Endodermal cell (in vitro differentiated cells): Measurements from ENCODE around the gene DYRK2. TPM values are rescaled to one million over a fixed set of nuclear protein-coding genes. Genes with fewer than 3 reads are reported as not detected.

Source experiments
- DNase-seq: peaks from one replicate; pipeline ENCODE4 v3.0.0-alpha.2; 2017
- H3K27ac ChIP-seq: 2 replicates; pipeline ENCODE4 v1.5.1; 2013; ENCODE audit warnings: mild to moderate bottlenecking, low read depth, low read length, moderate library complexity
- H3K27me3 ChIP-seq: 2 replicates; pipeline ENCODE4 v1.6.1; 2013; ENCODE audit warnings: mild to moderate bottlenecking, low read length, moderate library complexity; ENCODE audit not compliant: insufficient read depth, control insufficient read depth, poor library complexity, severe bottlenecking
- H3K36me3 ChIP-seq: 2 replicates; pipeline ENCODE4 v1.7.0; 2013; ENCODE audit warnings: mild to moderate bottlenecking, low read length, moderate library complexity; ENCODE audit not compliant: control insufficient read depth, insufficient read depth
- H3K4me1 ChIP-seq: one replicate; pipeline ENCODE4 v1.7.0; 2013; ENCODE audit warnings: low read length; ENCODE audit not compliant: control insufficient read depth, insufficient read depth
- H3K4me3 ChIP-seq: 2 replicates; pipeline ENCODE4 v1.5.1; 2013; ENCODE audit warnings: mild to moderate bottlenecking, low read length, moderate library complexity
- H3K9ac ChIP-seq: 2 replicates; pipeline ENCODE4 v1.6.1; 2013; ENCODE audit warnings: mild to moderate bottlenecking, low read length, moderate library complexity; ENCODE audit not compliant: poor library complexity, severe bottlenecking; ENCODE audit errors: extremely low read depth
- H3K9me3 ChIP-seq: 2 replicates; pipeline ENCODE4 v1.6.1; 2013; ENCODE audit warnings: mild to moderate bottlenecking, low read length, moderate library complexity; ENCODE audit not compliant: control insufficient read depth
- H3K27ac Mint-ChIP-seq: 2 replicates; pipeline ENCODE4 v1.8.0; 2020; ENCODE audit warnings: mixed read lengths
- H3K27me3 Mint-ChIP-seq: 2 replicates; pipeline ENCODE4 v1.8.0; 2021; ENCODE audit warnings: mild to moderate bottlenecking, mixed read lengths; ENCODE audit not compliant: insufficient read depth
- H3K36me3 Mint-ChIP-seq: 2 replicates; pipeline ENCODE4 v1.8.0; 2020; ENCODE audit warnings: low read depth, mixed read lengths
- H3K4me1 Mint-ChIP-seq: 2 replicates; pipeline ENCODE4 v1.8.0; 2020; ENCODE audit warnings: mixed read lengths
- H3K4me3 Mint-ChIP-seq: 2 replicates; pipeline ENCODE4 v1.8.0; 2020; ENCODE audit warnings: mild to moderate bottlenecking, moderate library complexity, mixed read lengths
- H3K9me3 Mint-ChIP-seq: 2 replicates; pipeline ENCODE4 v1.8.0; 2020; ENCODE audit warnings: mild to moderate bottlenecking, mixed read lengths
- WGBS, 2 experiments: methylation state at CpG; one replicate each; pipeline versions ENCODE4 v1.1.5 to v1.1.7; 2013; ENCODE audit warnings: missing lambda C conversion rate in 2 of 2, mixed read lengths in 1 of 2; ENCODE audit not compliant: insufficient coverage in 1 of 2, insufficient read length in 1 of 2; 5-methylcytosine and 5-hydroxymethylcytosine counted together
- total RNA-seq, 2 donors: library from RNA; stranded (reverse); fragmentation: NEBNext Ultra II Directional in 1 of 2; extraction: Animal tissue kit (Norgen Biotek cat#: 25700) in 1 of 2; gene quantifications; 2 replicates in 1 of 2; 3 replicates in 1 of 2; pipeline ENCODE4 v1.2.1, GENCODE V29; 2021
- TF ChIP-seq, protein P1 (sequence below): fragments of 200-600 bp; sonication (generic); conservative IDR thresholded peaks from 2 replicates; pipeline ENCODE4 v1.5.0; 2021; ENCODE audit warnings: antibody characterized with exemption, mild to moderate bottlenecking

DYRK2 gene
- total RNA-seq, 2 donors from 2014 or later, result 29.5 to 33.2 TPM

DNA sequence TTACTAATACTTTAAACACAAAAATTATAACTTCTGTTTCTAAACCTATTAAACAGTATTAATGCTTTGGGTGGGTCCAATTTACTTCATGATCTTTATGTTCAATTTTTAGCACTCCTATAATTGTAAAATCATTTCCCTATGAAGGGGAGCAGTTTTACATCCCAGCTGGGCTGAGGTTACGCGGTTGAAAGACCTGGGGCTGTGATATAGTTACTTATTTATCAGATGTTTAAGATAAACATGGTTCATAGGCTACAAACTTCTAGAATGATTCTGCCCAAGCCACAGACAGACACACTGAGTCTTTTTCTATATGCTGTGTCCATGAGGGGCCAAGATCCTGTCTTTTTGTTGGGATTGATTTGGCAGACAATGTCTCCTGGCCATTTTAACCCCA lies 44.4 kb downstream of the DYRK2 start:
- H3K27me3 ChIP-seq, result no peaks in the 10 kb centered on the region
- 93 to 100% methylated on average over 1 to 2 of the region's 2 CpGs for WGBS, 2 experiments
- no peak overlapping the region for H3K4me3 Mint-ChIP-seq

DNA sequence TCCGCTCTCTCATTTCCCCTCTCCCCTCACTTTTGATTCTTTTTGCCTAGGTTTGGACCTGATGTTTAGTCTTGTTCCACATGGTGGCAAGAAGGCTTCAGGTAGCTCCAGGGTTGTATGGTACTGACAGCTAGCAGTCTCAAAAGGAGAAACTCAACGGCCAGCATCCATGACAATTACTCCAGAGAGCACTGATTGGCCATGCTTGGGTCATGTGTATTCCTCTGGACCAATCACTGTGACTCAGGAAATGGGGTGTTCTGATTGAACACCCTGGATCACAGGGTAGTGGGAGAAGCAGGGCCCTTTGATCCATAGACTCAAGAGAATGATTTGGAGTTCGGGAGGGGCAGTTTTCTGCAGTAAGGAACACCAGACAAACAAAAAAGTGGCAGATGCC lies 45.3 kb downstream of the DYRK2 start:
- Histone ChIP-seq H3K4me1 (peaks cover 2% of the 10 kb centered on the region), H3K9me3 (no peaks in the 10 kb centered on the region), H3K9ac (no peak overlapping the region), H3K27ac (no peak overlapping the region), H3K27me3 (no peaks in the 10 kb centered on the region), H3K36me3 (no peaks in the 10 kb centered on the region), H3K4me3 (no peak overlapping the region)
- peaks cover 2% of the 10 kb centered on the region for H3K4me1 Mint-ChIP-seq
- no peaks in the 10 kb centered on the region for H3K27me3 Mint-ChIP-seq
- no peak overlapping the region for H3K4me3 Mint-ChIP-seq
- TF ChIP-seq, protein P1, sequence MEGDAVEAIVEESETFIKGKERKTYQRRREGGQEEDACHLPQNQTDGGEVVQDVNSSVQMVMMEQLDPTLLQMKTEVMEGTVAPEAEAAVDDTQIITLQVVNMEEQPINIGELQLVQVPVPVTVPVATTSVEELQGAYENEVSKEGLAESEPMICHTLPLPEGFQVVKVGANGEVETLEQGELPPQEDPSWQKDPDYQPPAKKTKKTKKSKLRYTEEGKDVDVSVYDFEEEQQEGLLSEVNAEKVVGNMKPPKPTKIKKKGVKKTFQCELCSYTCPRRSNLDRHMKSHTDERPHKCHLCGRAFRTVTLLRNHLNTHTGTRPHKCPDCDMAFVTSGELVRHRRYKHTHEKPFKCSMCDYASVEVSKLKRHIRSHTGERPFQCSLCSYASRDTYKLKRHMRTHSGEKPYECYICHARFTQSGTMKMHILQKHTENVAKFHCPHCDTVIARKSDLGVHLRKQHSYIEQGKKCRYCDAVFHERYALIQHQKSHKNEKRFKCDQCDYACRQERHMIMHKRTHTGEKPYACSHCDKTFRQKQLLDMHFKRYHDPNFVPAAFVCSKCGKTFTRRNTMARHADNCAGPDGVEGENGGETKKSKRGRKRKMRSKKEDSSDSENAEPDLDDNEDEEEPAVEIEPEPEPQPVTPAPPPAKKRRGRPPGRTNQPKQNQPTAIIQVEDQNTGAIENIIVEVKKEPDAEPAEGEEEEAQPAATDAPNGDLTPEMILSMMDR, result no peak
- 90 to 100% methylated on average over 2 to 3 of the region's 3 CpGs for WGBS, 2 experiments
- H3K27ac Mint-ChIP-seq, result no peak overlapping the region
- no peaks in the 10 kb centered on the region for H3K9me3 Mint-ChIP-seq
- H3K36me3 Mint-ChIP-seq, result no peaks in the 10 kb centered on the region
- DNase-seq, result no peak

More for the DNA sequence above, 44.4 kb downstream of the DYRK2 start:
- no peak for DNase-seq
- H3K4me3 ChIP-seq, result no peak overlapping the region
- Mint-ChIP-seq H3K9me3 (no peaks in the 10 kb centered on the region), H3K36me3 (no peaks in the 10 kb centered on the region), H3K4me1 (peaks cover 2% of the 10 kb centered on the region), H3K27ac (no peak overlapping the region), H3K27me3 (no peaks in the 10 kb centered on the region)
- no peaks in the 10 kb centered on the region for H3K9me3 ChIP-seq
- H3K27ac ChIP-seq, result no peak overlapping the region
- no peak overlapping the region for H3K9ac ChIP-seq
- peaks cover 2% of the 10 kb centered on the region for H3K4me1 ChIP-seq
- H3K36me3 ChIP-seq, result no peaks in the 10 kb centered on the region
- TF ChIP-seq, protein P1, result no peak

DNA sequence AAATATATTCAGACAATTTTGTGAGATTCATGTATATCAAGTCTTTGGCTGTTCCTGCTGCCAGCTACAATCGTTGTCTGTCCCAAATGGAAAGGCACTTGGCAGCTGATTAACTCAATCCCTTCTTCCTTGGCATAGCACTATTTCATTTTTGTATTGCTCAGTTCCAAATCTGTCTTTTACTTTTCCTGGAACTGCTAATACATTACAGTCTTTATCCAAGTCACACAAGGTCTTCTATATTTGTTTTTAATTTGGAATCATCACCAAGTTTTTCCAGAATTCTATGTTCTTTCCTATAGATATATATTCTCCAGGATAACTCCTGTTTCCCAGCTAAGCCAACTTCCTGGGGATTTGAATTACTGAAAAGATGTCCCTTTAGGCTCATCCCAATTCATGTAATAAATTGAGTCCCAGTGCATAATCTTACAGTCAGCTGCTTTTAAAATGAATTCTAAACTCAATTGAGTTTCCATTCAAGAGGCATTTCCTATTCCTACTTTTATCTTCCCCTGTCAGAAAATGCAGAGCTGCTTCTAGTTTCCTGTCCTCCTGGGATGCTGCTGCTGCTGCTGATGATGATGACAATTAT lies 45.9 kb downstream of the DYRK2 start:
- Histone ChIP-seq H3K4me1 (no peaks in the 10 kb centered on the region), H3K36me3 (no peaks in the 10 kb centered on the region), H3K9me3 (no peaks in the 10 kb centered on the region), H3K27ac (no peak overlapping the region), H3K27me3 (no peaks in the 10 kb centered on the region), H3K4me3 (no peak overlapping the region), H3K9ac (no peak overlapping the region)
- Mint-ChIP-seq H3K36me3 (no peaks in the 10 kb centered on the region), H3K27me3 (no peaks in the 10 kb centered on the region), H3K4me1 (peaks cover 2% of the 10 kb centered on the region), H3K4me3 (no peak overlapping the region), H3K9me3 (no peaks in the 10 kb centered on the region), H3K27ac (no peak overlapping the region)
- TF ChIP-seq, protein P1, result no peak
- no peak for DNase-seq
- 88 to 92% methylated on average over 1 of the region's 1 CpG for WGBS, 2 experiments
